ENCODE measurements around the gene ERICH3. TPM values are rescaled to one million over a fixed set of nuclear protein-coding genes. Genes with fewer than 3 reads are reported as not detected.

The ERICH3 gene
- total RNA-seq, 2 experiments from 2014 or later, result not detected

DNA sequence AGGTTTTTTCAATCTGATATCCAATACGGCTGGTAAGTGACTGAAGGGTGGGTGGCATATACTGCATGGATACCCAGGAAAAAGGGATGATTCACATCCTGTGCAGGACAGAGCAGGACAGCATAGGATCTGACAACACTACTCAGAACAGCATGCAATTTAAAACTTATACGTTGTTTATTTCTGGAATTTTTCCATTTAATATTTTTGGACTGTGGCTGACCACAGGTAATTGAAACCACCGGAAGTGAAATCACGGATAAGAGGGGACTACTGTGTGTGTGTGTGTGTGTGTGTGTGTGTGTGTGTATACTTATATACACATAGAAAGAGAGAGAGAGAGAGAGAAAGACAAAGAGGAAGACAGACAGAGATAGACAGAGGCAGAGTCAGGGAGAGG lies 23.0 kb downstream of the ERICH3 start:
- no peaks in the 10 kb centered on the region for H3K9me3 Mint-ChIP-seq
- H3K27ac Mint-ChIP-seq, result no peak overlapping the region
- Histone ChIP-seq H3K4me3 (ENCODE audit: low read length) (no peak overlapping the region), H3K9me3 (ENCODE audit: control insufficient read depth in 1 of 2, insufficient read depth in 1 of 2, low read length in 2 of 2) (no peaks in the 10 kb centered on the region), H3K27ac (ENCODE audit: low read depth in 1 of 2, low read length in 2 of 2) (no peak overlapping the region), H3K27me3 (ENCODE audit: control insufficient read depth in 1 of 2, insufficient read depth in 2 of 2, low read length in 2 of 2) (no peaks in the 10 kb centered on the region), H3K4me1 (ENCODE audit: insufficient read depth, low read length) (no peaks in the 10 kb centered on the region), H3K36me3 (ENCODE audit: insufficient read depth, low read length) (no peaks in the 10 kb centered on the region)
- H3K27me3 Mint-ChIP-seq, result no peaks in the 10 kb centered on the region
- no peaks in the 10 kb centered on the region for H3K36me3 Mint-ChIP-seq (ENCODE audit: low read depth)
- H3K4me3 Mint-ChIP-seq, result no peak overlapping the region
- ChIA-PET POLR2A (no interaction called here), CTCF (no interaction called here)
- no peaks in the 10 kb centered on the region for H3K4me1 Mint-ChIP-seq (ENCODE audit: low read depth)
- DNase-seq (no peak), ATAC-seq (ENCODE audit: poor library complexity) (no peak)
- TF ChIP-seq, protein P1, sequence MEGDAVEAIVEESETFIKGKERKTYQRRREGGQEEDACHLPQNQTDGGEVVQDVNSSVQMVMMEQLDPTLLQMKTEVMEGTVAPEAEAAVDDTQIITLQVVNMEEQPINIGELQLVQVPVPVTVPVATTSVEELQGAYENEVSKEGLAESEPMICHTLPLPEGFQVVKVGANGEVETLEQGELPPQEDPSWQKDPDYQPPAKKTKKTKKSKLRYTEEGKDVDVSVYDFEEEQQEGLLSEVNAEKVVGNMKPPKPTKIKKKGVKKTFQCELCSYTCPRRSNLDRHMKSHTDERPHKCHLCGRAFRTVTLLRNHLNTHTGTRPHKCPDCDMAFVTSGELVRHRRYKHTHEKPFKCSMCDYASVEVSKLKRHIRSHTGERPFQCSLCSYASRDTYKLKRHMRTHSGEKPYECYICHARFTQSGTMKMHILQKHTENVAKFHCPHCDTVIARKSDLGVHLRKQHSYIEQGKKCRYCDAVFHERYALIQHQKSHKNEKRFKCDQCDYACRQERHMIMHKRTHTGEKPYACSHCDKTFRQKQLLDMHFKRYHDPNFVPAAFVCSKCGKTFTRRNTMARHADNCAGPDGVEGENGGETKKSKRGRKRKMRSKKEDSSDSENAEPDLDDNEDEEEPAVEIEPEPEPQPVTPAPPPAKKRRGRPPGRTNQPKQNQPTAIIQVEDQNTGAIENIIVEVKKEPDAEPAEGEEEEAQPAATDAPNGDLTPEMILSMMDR (IDR thresholded peaks at IDR 0.05), result no peak
- intact Hi-C loops (cut with DNase I, micrococcal nuclease), result no loop called here

DNA sequence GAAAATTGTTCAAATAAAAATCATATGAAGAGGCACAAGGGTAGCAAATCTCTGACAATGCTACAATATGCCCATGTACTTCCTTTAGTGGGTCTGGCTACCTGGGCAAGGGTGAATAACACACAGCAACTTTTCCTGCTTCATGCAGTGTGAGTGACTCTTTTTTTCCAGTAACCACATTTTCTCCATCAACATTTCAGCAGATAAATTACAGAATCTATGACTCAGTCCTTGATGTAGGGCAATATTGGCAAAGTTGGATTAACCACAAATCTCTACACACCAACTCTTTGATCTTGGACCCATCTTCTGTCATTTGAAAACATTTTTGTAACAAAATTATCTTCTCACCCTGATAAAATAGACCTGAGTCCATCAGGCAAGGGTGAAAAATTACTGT lies 31.7 kb downstream of the ERICH3 start:
- no peak overlapping the region for H3K4me3 Mint-ChIP-seq
- DNase-seq (no peak), ATAC-seq (ENCODE audit: poor library complexity) (no peak)
- Histone ChIP-seq H3K4me3 (ENCODE audit: low read length) (no peak overlapping the region), H3K27ac (ENCODE audit: low read depth in 1 of 2, low read length in 2 of 2) (no peak overlapping the region), H3K36me3 (ENCODE audit: insufficient read depth, low read length) (no peaks in the 10 kb centered on the region), H3K9me3 (ENCODE audit: control insufficient read depth in 1 of 2, insufficient read depth in 1 of 2, low read length in 2 of 2) (no peaks in the 10 kb centered on the region), H3K27me3 (ENCODE audit: control insufficient read depth in 1 of 2, insufficient read depth in 2 of 2, low read length in 2 of 2) (no peaks in the 10 kb centered on the region), H3K4me1 (ENCODE audit: insufficient read depth, low read length) (no peaks in the 10 kb centered on the region)
- no peak overlapping the region for H3K27ac Mint-ChIP-seq
- no peaks in the 10 kb centered on the region for H3K27me3 Mint-ChIP-seq
- H3K36me3 Mint-ChIP-seq (ENCODE audit: low read depth), result no peaks in the 10 kb centered on the region
- intact Hi-C loops (cut with DNase I, micrococcal nuclease), result no loop called here
- H3K9me3 Mint-ChIP-seq, result no peaks in the 10 kb centered on the region
- TF ChIP-seq, protein P1 (IDR thresholded peaks at IDR 0.05), result no peak
- H3K4me1 Mint-ChIP-seq (ENCODE audit: low read depth), result no peaks in the 10 kb centered on the region
- ChIA-PET CTCF (no interaction called here), POLR2A (no interaction called here)

DNA sequence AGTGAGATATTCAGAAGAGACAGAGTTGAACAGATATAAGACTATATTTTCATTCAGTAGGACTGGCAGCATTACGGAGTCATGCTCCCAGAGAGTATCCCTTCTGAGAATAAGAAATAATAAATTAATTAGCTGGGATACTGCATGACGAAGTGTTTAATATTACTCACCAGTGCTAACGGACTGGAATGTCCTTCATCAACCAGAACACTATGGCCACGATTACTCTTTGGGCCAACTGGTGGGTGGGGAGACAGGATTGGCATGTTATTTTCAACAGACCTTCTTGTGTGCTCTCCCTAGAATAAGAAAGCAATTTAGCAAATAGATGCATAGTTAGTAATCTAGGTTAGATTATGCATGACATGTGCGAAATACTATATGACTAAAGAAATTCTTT lies 32.4 kb downstream of the ERICH3 start:
- intact Hi-C loops (cut with DNase I, micrococcal nuclease), result no loop called here
- Mint-ChIP-seq H3K27me3 (no peaks in the 10 kb centered on the region), H3K4me1 (ENCODE audit: low read depth) (no peaks in the 10 kb centered on the region), H3K36me3 (ENCODE audit: low read depth) (no peaks in the 10 kb centered on the region), H3K27ac (no peak overlapping the region), H3K9me3 (no peaks in the 10 kb centered on the region), H3K4me3 (no peak overlapping the region)
- H3K36me3 ChIP-seq (ENCODE audit: insufficient read depth, low read length), result no peaks in the 10 kb centered on the region
- H3K27me3 ChIP-seq (ENCODE audit: control insufficient read depth in 1 of 2, insufficient read depth in 2 of 2, low read length in 2 of 2), result no peaks in the 10 kb centered on the region
- H3K4me1 ChIP-seq (ENCODE audit: insufficient read depth, low read length), result no peaks in the 10 kb centered on the region
- H3K4me3 ChIP-seq (ENCODE audit: low read length), result no peak overlapping the region
- no peaks in the 10 kb centered on the region for H3K9me3 ChIP-seq (ENCODE audit: control insufficient read depth in 1 of 2, insufficient read depth in 1 of 2, low read length in 2 of 2)
- TF ChIP-seq, protein P1 (IDR thresholded peaks at IDR 0.05), result no peak
- no peak for DNase-seq
- no peak overlapping the region for H3K27ac ChIP-seq (ENCODE audit: low read depth in 1 of 2, low read length in 2 of 2)
- CTCF ChIA-PET, result no interaction called here
- no peak for ATAC-seq (ENCODE audit: poor library complexity)
- POLR2A ChIA-PET, result no interaction called here

Data from CD4-positive, alpha-beta T cell (primary cell).